Stimulated activated CD8-positive, alpha-beta memory T cell treated with anti-CD3 and anti-CD28 coated beads, Interleukin-4, amount 100 ng/mL, for 1 hour (primary cell): ENCODE data around the gene PDIA6.
"Not testable (repeated sequence)": the region's sequence is repeated elsewhere in the genome, so short reads cannot be mapped to it uniquely, and the experiment has no call there.

Source experiments
- DNase-seq, 2 donors: peaks; one replicate each; pipeline ENCODE4 v3.0.0-alpha.2; 2020; ENCODE audit warnings: low read depth in 2 of 2, low spot score in 1 of 2

PDIA6 gene

GRCh38 chr2:10833021-10833420 lies 20.4 kb upstream of the PDIA6 start:
- DNase-seq, result no peak

- DNase-seq, result peak; percentile 50 to 68
Observed at GRCh38 chr2:10832203-10832936, 19.8 kb upstream of the PDIA6 start.

GRCh38 chr2:10831400-10831985 lies 18.9 kb upstream of the PDIA6 start:
- DNase-seq, result no peak

GRCh38 chr2:10830641-10831399 lies 18.2 kb upstream of the PDIA6 start:
- no peak for DNase-seq

GRCh38 chr2:10830203-10830602 lies 17.6 kb upstream of the PDIA6 start:
- DNase-seq, result no peak

- DNase-seq, result no peak
Observed at GRCh38 chr2:10829299-10829698, 16.7 kb upstream of the PDIA6 start.

GRCh38 chr2:10828346-10828745 lies 15.8 kb upstream of the PDIA6 start:
- DNase-seq, result no peak

- no peak for DNase-seq
Observed at GRCh38 chr2:10826625-10827024, 14.0 kb upstream of the PDIA6 start.

GRCh38 chr2:10826026-10826425 lies 13.4 kb upstream of the PDIA6 start:
- no peak for DNase-seq

GRCh38 chr2:10824191-10824590 lies 11.6 kb upstream of the PDIA6 start:
- DNase-seq, result no peak

GRCh38 chr2:10820978-10821695 lies 8.6 kb upstream of the PDIA6 start:
- no peak for DNase-seq

- no peak for DNase-seq
Observed at GRCh38 chr2:10820562-10820961, 8.0 kb upstream of the PDIA6 start.

- DNase-seq, result no peak
Observed at GRCh38 chr2:10819714-10820314, 7.2 kb upstream of the PDIA6 start.

GRCh38 chr2:10818984-10819383 lies 6.4 kb upstream of the PDIA6 start:
- DNase-seq, result no peak

- not testable (repeated sequence) for DNase-seq
Observed at GRCh38 chr2:10818305-10818704, 5.7 kb upstream of the PDIA6 start.

- no peak for DNase-seq
Observed at GRCh38 chr2:10817413-10817812, 4.8 kb upstream of the PDIA6 start.

GRCh38 chr2:10814571-10815331 lies 2.2 kb upstream of the PDIA6 start:
- DNase-seq, result no peak

GRCh38 chr2:10814142-10814541 lies 1.6 kb upstream of the PDIA6 start:
- DNase-seq, result no peak

- not testable (repeated sequence) for DNase-seq
Observed at GRCh38 chr2:10813163-10814138, 866 bp upstream of the PDIA6 start.
